K562 (cell line): ENCODE data around the gene TUT4. TPM values are rescaled to one million over a fixed set of nuclear protein-coding genes. Genes with fewer than 3 reads are reported as not detected.

Experiments used
- AFF4 ChIP-seq: sonication (generic); formaldehyde crosslinking; IDR thresholded peaks from 2 replicates; pipeline ENCODE4 v1.8.0; 2023; ENCODE audit warnings: mild to moderate bottlenecking, missing genetic modification reagents
- ARID4B ChIP-seq: sonication (generic); formaldehyde crosslinking; IDR thresholded peaks from 2 replicates; pipeline ENCODE4 v1.8.0; 2022; ENCODE audit warnings: mild to moderate bottlenecking, missing genetic modification reagents
- ARNT ChIP-seq, 2 experiments: fragments of 450-650 bp; IDR thresholded peaks; 2 replicates each; pipeline ENCODE4 v1.6.1; 2016; ENCODE audit warnings: mild to moderate bottlenecking in 1 of 2
- DMBX1 ChIP-seq: fragments of 250-450 bp; sonication (Bioruptor Pico); IDR thresholded peaks from 2 replicates; pipeline ENCODE4 v1.8.0; 2022; ENCODE audit warnings: inconsistent platforms, mild to moderate bottlenecking, moderate library complexity, borderline replicate concordance
- HEY1 ChIP-seq: fragments of 250-450 bp; sonication (Bioruptor Pico); IDR thresholded peaks from 2 replicates; pipeline ENCODE4 v1.5.0; 2020; ENCODE audit warnings: mild to moderate bottlenecking, moderate library complexity, borderline replicate concordance
- ID3 ChIP-seq, 2 experiments: fragments of 250-450 bp in 1 of 2; fragments of 450-650 bp in 1 of 2; sonication (Bioruptor Pico) in 1 of 2; IDR thresholded peaks; 2 replicates each; pipeline versions ENCODE4 v1.6.1 to v1.8.0; 2016 to 2021; ENCODE audit warnings: mild to moderate bottlenecking in 2 of 2, moderate library complexity in 2 of 2, missing compliant biosample characterization in 1 of 2, missing genetic modification characterization in 1 of 2
- JUN ChIP-seq, 2 experiments: sonication (generic) in 1 of 2; formaldehyde crosslinking in 1 of 2; IDR thresholded peaks; 2 replicates each; pipeline versions ENCODE4 v1.6.1 to v1.8.0; 2012 to 2022; ENCODE audit warnings: borderline replicate concordance in 2 of 2, mild to moderate bottlenecking in 2 of 2, improper control_type of control experiment in 1 of 2, low read depth in 1 of 2, low read length in 1 of 2, missing genetic modification reagents in 1 of 2
- NCOA2 ChIP-seq, 2 experiments: fragments of 450-650 bp; IDR thresholded peaks; 2 replicates each; pipeline ENCODE4 v1.6.1; 2018; ENCODE audit warnings: mild to moderate bottlenecking in 2 of 2, moderate library complexity in 1 of 2; ENCODE audit not compliant: partially characterized antibody in 2 of 2
- RB1 ChIP-seq: fragments of 450-650 bp; IDR thresholded peaks from 2 replicates; pipeline ENCODE4 v1.6.1; 2017; ENCODE audit warnings: low read depth, mild to moderate bottlenecking
- RBM22 ChIP-seq: fragments of 200-400 bp; formaldehyde crosslinking; IDR thresholded peaks from 2 replicates; pipeline ENCODE4 v1.6.1; 2018; ENCODE audit warnings: low read length, low read depth; ENCODE audit not compliant: poor library complexity, severe bottlenecking
- RCOR1 ChIP-seq, 2 experiments: IDR thresholded peaks; 2 replicates each; pipeline ENCODE4 v1.6.1; 2012; ENCODE audit warnings: low read depth in 2 of 2, low read length in 2 of 2, borderline replicate concordance in 1 of 2, improper control_type of control experiment in 1 of 2
- TAF7 ChIP-seq: fragments of 450-650 bp; IDR thresholded peaks from 2 replicates; pipeline ENCODE4 v1.6.1; 2016; ENCODE audit warnings: missing genetic modification characterization, missing compliant biosample characterization
- TFAM ChIP-seq: fragments of 250-450 bp; sonication (Bioruptor Pico); conservative IDR thresholded peaks from 2 replicates; pipeline ENCODE4 v1.5.0; 2021; ENCODE audit warnings: mild to moderate bottlenecking, moderate library complexity
- U2AF2 ChIP-seq: fragments of 200-400 bp; formaldehyde crosslinking; optimal IDR thresholded peaks from 2 replicates; pipeline ENCODE3; 2017; ENCODE audit warnings: low read depth, mild to moderate bottlenecking, low read length
- ZFP91 ChIP-seq: sonication (generic); formaldehyde crosslinking; IDR thresholded peaks from 2 replicates; pipeline ENCODE4 v1.8.0; 2022; ENCODE audit warnings: mild to moderate bottlenecking, missing genetic modification reagents
- ZNF197 ChIP-seq: fragments of 200-800 bp; sonication (Bioruptor generic); IDR thresholded peaks from 2 replicates; pipeline ENCODE4 v1.6.1; 2016; ENCODE audit warnings: low read depth, missing genetic modification characterization, missing compliant biosample characterization
- polyA plus RNA-seq, 8 experiments: library from polyadenylated mRNA; depleted of rRNA in 4 of 8; stranded (reverse) in 5 of 8; unstranded in 3 of 8; fragments of >200 nt; fragmentation: Nextera tagmentation in 2 of 8; fragmentation: Illumina TruSeq in 1 of 8; extraction: Ambion mirVana in 2 of 8; extraction: Trizol in 1 of 8; gene quantifications; 2 replicates each; pipeline versions ENCODE4 v1.2.1 to v1.2.3, GENCODE V29; 2011 to 2014; ENCODE audit warnings: inconsistent platforms in 1 of 8, missing spikeins in 1 of 8
- total RNA-seq, 7 experiments: library from RNA; depleted of rRNA in 6 of 7; stranded (reverse); fragments of >200 nt in 6 of 7; fragmentation: Illumina TruSeq in 2 of 7; extraction: Trizol in 2 of 7; gene quantifications; 2 replicates each; pipeline versions ENCODE4 v1.2.1 to v1.2.3, GENCODE V29; 2011 to 2021; ENCODE audit warnings: low replicate concordance in 1 of 7

TUT4 gene
- total and polyA plus RNA-seq, 9 of the 15 experiments (the other 6 are each of a cell fraction or from before 2014, with no cell fraction given), result 15.8 to 53.5 (median 36.7) TPM

- no peak for TF ChIP-seq JUN (IDR thresholded peaks at IDR 0.05; ENCODE audit: borderline replicate concordance, low read depth, low read length)
- no peak for TF ChIP-seq JUN (CRISPR knock-in tag; IDR thresholded peaks at IDR 0.05; ENCODE audit: borderline replicate concordance)
- no peak for TF ChIP-seq ID3 (CRISPR knock-in tag; IDR thresholded peaks at IDR 0.05)
- no peak for TF ChIP-seq ID3 (tag; IDR thresholded peaks at IDR 0.05)
- no peak for TF ChIP-seq TAF7 (tag)
- TF ChIP-seq RBM22, result no peak
- TF ChIP-seq DMBX1, result no peak
- TF ChIP-seq U2AF2, result no peak
- no peak for TF ChIP-seq ZNF197 (CRISPR knock-in tag)
- no peak for TF ChIP-seq NCOA2 (IDR thresholded peaks at IDR 0.05; ENCODE audit: partially characterized antibody in 2 of 2)
- no peak for TF ChIP-seq TFAM (CRISPR knock-in tag)
- TF ChIP-seq ARID4B (CRISPR knock-in tag), result no peak
- TF ChIP-seq RCOR1 (IDR thresholded peaks at IDR 0.05; ENCODE audit: borderline replicate concordance in 1 of 2, low read depth in 2 of 2, low read length in 2 of 2), result peak in 1 of 2 experiments; percentile 11; a peak in 1 of 4 replicates
- TF ChIP-seq ZFP91, result peak; percentile 91
- no peak for TF ChIP-seq AFF4 (CRISPR knock-in tag)
- TF ChIP-seq RB1, result no peak
- no peak for TF ChIP-seq HEY1
- no peak for TF ChIP-seq ARNT (IDR thresholded peaks at IDR 0.05)
Measured at GRCh38 chr1:52424231-52424636, 128.7 kb downstream of the TUT4 start (continued).
